ACC112 (cell line): ENCODE data around the gene HOXB4.
A peak's percentile ranks its signal among the peaks of the same experiment; 100 is the strongest.

ENCODE experiments used
- H2AFZ ChIP-seq: fragments of 200-600 bp; sonication (generic); one replicate; pipeline ENCODE4 v1.6.0; 2017; ENCODE audit warnings: antibody characterized with exemption, low read length; ENCODE audit not compliant: unreplicated experiment
- H3K27ac ChIP-seq: fragments of 200-600 bp; sonication (generic); 2 replicates; pipeline ENCODE4 v1.5.1; 2014; ENCODE audit warnings: low read depth, mild to moderate bottlenecking, antibody characterized with exemption, low read length, moderate library complexity
- H3K27me3 ChIP-seq: fragments of 200-600 bp; sonication (generic); 2 replicates; pipeline ENCODE4 v1.6.1; 2014; ENCODE audit warnings: mild to moderate bottlenecking, antibody characterized with exemption, low read length, moderate library complexity, mixed read lengths; ENCODE audit not compliant: insufficient read depth
- H3K36me3 ChIP-seq: fragments of 200-600 bp; sonication (generic); 2 replicates; pipeline ENCODE4 v1.6.1; 2016; ENCODE audit warnings: mild to moderate bottlenecking, antibody characterized with exemption, low read length, moderate library complexity, mixed read lengths; ENCODE audit not compliant: insufficient read depth
- H3K4me1 ChIP-seq: fragments of 200-600 bp; sonication (generic); one replicate; pipeline ENCODE4 v1.6.1; 2016; ENCODE audit warnings: low read length, mixed read lengths; ENCODE audit not compliant: insufficient read depth, unreplicated experiment, control insufficient read depth
- H3K4me3 ChIP-seq: fragments of 200-600 bp; sonication (generic); 2 replicates; pipeline ENCODE4 v1.5.1; 2014; ENCODE audit warnings: mild to moderate bottlenecking, low read depth, low read length
- H3K79me2 ChIP-seq: fragments of 200-600 bp; sonication (generic); one replicate; pipeline ENCODE4 v1.6.0; 2016; ENCODE audit warnings: low read length; ENCODE audit not compliant: control insufficient read depth, unreplicated experiment, insufficient read depth

HOXB4 gene

DNA sequence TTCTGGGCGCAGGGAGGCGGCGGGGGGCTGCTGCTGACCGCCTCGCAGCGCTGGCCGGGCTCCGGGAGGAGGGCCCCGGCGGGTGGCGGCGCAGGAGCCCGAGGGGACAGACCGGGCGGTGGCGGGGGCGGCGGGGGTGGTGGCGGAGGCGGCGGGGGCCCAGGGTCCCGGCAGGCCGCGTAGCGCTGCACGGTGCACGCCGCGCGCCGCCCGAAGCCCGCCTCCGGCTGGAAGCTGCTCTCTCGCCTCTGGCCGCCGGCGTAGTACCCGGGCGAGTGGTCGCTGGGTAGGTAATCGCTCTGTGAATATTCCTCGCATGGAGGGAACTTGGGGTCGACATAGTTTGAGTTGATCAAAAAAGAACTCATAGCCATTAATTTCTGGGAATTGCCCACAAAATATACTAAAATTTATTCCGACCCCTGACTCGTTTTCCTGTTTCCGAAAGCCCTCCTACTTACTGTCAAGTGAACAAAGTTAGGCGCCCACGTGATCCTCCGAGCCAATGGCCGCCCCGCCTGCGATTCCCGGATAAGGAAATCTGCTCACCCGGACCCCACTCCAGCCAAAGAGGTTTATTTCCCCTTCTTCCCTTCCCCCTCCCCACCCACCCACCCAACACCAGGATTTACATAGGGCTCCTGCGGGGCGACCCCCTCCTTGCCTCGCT lies at the start of gene HOXB4:
Gene HOXB4, minus strand, starts transcription at position 405 of the 670 bp plus-strand sequence. Its CDS starts 31 bp downstream, at position 374.
- no peaks in the 10 kb centered on the region for H3K36me3 ChIP-seq
- peaks cover 98% of the 10 kb centered on the region for H3K27me3 ChIP-seq
- H3K4me1 ChIP-seq: no peaks in the 10 kb centered on the region
- H3K4me3 ChIP-seq: no peak within 1 kb of the TSS
- H3K27ac ChIP-seq: no peak within 1 kb of the TSS
- H2AFZ ChIP-seq: no peak within 1 kb of the TSS
- no peaks in the 10 kb centered on the region for H3K79me2 ChIP-seq

DNA sequence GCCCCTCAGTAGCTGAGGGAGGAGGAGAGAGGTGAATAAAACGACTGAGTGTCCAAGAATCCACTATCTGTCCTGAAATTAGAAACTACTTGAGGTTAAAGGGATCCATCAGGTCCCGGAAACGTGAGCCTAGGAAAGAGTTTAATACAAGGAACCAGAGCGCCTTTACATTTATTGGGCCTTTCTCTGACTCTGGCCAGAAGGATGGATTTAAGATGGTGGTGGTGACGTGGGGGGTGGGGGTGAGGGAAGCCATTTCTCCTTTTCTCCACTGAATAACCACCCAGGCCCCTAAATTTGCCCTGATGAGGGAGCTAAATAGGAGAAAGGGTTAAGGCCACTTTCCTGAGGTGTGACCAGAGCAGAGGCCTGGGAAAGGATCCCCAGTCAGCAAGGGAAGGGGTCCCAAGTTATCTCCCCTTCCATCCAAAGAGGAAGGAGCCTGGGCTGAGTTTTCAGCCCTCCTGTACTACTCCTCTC lies 49.0 kb upstream of the HOXB4 start:
- Histone ChIP-seq H3K79me2 (no peaks in the 10 kb centered on the region), H3K27ac (no peak overlapping the region), H3K4me3 (no peak overlapping the region), H3K36me3 (no peaks in the 10 kb centered on the region), H2AFZ (no peak overlapping the region), H3K4me1 (no peaks in the 10 kb centered on the region), H3K27me3 (peaks cover 98% of the 10 kb centered on the region)

DNA sequence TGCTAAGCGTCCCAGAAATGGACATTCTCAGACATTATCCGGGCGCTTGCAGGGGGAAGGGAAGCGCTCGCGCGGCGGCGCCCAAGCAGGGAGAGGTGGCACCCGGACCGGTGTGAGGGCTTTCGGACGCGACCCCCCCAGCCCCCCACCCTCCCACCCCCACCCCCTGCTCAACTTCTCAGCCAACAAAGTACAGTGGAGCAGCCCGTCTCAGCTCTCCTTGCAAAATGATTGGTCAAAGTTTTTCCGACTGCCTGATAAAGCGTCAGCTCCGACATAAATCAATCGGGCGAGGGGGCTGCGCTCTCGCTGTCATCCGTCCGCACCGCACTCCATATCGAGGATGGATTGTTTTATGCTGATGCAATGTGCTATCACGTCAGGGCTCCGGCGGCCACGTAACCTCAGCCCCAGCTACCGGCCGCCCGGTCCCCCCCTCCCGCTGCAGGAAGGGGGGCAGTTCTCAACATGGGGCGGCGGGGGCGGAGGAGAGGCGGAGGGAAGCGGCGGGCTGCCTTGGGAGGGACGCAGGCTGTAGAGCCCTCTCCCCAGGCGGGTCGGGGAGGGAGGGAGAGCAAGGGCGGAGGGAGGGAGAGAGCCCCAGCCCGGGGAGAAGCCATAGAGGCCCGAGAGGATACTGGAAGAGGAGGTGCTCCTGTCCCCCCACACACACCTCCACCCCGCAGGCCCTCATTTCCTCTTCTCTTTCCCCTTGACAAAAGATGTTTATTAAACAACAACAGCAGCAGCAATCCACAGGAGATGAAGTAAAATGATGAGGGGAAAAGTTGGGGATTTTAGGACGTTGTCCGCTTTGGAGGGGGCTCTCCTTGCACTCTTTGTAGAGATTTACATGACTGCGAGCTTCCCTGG lies 48.3 kb upstream of the HOXB4 start, which contains the start of gene HOXB9:
Gene HOXB9, minus strand, starts transcription at position 114 of the 873 bp plus-strand sequence. Its CDS starts 89 bp downstream, at position 25.
- H3K4me1 ChIP-seq: no peaks in the 10 kb centered on the region
- no peaks in the 10 kb centered on the region for H3K36me3 ChIP-seq
- peak within 1 kb of the TSS; percentile 52 for H3K4me3 ChIP-seq
- H2AFZ ChIP-seq: no peak within 1 kb of the TSS
- no peaks in the 10 kb centered on the region for H3K79me2 ChIP-seq
- H3K27ac ChIP-seq: no peak within 1 kb of the TSS
- H3K27me3 ChIP-seq: peaks cover 98% of the 10 kb centered on the region

DNA sequence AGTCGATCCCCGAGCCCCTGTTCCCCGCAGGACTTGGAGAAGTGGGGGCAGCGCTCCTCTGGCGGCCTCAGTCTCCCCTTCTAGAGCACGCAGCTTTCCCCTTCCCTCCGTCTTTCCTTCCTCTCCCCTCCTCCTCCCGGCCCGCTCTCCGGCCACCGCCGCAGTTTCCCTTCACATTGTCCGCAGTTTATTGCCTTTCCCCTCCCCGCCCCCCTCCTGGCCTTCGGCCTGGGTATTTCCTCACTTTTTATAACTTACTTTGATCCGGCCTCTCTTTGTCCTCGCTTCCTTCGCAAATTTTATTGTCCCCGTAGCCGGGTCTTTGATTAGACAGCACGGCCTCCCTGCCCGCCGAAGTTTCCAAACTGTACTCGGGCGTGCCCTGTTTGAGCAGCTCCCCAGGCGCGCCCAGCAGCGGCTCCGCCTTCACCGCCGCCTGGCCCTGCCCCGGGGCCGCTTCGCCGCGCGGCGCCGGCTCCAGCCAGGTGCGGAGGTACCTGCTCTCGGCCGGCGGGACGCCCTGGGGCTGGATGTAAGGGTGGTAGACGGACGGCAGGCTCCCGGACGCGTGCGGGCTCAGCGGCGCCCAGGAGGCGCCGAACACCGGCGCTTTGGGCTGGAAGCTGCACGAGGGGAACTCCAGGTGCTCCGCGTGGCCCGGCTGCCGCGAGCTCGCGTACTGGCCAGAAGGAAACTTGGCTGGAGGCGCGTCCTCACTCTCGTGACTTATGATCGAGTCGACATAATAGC lies 47.5 kb upstream of the HOXB4 start:
- H3K36me3 ChIP-seq: no peaks in the 10 kb centered on the region
- H3K4me1 ChIP-seq: no peaks in the 10 kb centered on the region
- H3K79me2 ChIP-seq: no peaks in the 10 kb centered on the region
- H3K4me3 ChIP-seq: peak overlapping the region; percentile 52
- no peak overlapping the region for H2AFZ ChIP-seq
- H3K27me3 ChIP-seq: peaks cover 98% of the 10 kb centered on the region
- H3K27ac ChIP-seq: no peak overlapping the region

DNA sequence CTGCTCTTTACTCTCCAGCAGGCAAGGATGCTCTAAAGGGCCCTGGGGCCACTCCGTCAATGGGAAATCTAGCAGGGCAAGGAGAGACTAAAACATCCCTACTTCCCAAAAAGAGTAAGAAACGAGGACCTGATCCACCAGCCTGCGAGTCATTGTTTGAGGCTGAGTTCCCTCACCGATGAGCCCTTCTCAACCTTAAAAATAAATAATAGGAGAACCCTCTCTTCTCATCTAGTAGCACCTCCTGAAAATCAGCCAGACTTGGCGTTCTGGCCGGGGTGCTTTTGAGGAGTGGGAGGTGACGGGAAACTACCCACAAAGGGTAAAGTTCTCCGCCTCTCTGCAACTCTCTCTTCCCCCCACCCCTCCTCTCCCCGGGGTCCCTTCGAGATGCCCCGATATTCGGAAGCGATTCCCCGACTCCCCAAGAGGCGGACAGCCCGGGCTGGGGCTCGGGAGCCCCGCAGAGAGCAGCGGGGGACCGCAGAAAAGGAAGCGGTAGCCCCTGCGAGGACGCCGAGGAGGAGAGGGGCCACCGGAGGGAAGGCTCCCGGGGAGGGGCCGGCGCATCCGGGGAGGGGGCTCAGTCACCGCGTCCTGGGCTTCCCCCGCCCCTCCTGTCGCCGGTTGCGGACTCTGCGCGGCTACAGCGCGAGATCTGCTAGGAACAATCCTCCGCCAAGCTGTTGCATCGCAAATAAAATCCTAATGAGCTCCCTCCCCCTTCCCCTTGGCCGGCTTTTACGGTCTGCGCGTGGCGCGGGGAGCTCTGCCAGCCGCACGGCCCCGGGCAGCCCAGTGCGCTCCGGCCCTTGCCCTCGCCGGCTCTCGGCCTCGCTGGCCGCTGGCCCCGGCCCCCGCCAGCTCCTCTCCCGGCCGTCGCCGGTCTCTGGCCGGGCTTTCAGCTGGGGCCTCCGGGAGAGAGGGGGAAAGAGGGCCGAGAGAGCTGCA lies 46.7 kb upstream of the HOXB4 start:
- Histone ChIP-seq H3K4me3 (peak overlapping the region; percentile 52), H3K79me2 (no peaks in the 10 kb centered on the region), H3K27ac (no peak overlapping the region), H3K27me3 (peaks cover 98% of the 10 kb centered on the region), H2AFZ (no peak overlapping the region), H3K36me3 (no peaks in the 10 kb centered on the region), H3K4me1 (no peaks in the 10 kb centered on the region)

DNA sequence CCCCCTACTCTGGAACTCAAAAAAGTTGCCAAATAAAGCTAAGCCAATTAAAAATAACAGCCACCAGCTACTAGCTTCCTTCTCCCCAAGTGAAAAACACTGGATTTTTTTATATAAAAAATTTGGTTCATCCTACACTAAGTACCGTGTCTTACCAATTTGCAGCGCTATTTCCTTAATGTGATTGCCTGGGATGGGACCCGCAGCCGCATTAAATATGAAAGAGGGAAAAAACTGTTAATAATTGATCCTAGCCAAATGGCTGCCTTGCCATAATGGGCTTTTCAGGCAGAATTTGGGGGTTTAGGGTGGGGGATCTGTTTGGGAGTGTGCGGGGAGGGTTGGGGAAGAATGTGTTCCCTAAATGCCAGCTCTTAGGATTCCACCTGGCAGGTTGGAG lies 46.0 kb upstream of the HOXB4 start:
- H2AFZ ChIP-seq: no peak overlapping the region
- H3K27ac ChIP-seq: no peak overlapping the region
- H3K79me2 ChIP-seq: no peaks in the 10 kb centered on the region
- H3K4me3 ChIP-seq: no peak overlapping the region
- H3K36me3 ChIP-seq: no peaks in the 10 kb centered on the region
- no peaks in the 10 kb centered on the region for H3K4me1 ChIP-seq
- peaks cover 98% of the 10 kb centered on the region for H3K27me3 ChIP-seq

DNA sequence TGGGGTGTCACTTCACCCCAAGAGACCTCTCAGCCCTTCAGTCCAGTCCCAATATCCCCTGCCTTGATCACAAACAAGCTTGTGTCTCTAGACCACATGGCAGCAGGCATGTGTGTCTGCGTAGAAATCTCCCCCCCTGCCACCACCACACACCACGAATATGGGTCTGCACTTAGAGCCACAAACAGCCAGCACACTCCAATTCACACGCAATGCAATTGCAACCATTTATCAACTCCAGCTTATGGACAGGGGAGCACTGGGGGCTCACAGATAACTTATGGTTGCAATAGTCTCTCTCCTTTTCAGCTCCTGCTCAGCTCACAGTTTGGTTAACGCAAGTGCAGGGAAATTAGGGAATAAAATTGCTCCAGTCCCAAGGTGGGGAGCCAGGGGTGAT lies 45.4 kb upstream of the HOXB4 start:
- Histone ChIP-seq H3K4me3 (no peak overlapping the region), H3K36me3 (no peaks in the 10 kb centered on the region), H3K27me3 (peaks cover 98% of the 10 kb centered on the region), H2AFZ (no peak overlapping the region), H3K27ac (no peak overlapping the region), H3K4me1 (no peaks in the 10 kb centered on the region), H3K79me2 (no peaks in the 10 kb centered on the region)

DNA sequence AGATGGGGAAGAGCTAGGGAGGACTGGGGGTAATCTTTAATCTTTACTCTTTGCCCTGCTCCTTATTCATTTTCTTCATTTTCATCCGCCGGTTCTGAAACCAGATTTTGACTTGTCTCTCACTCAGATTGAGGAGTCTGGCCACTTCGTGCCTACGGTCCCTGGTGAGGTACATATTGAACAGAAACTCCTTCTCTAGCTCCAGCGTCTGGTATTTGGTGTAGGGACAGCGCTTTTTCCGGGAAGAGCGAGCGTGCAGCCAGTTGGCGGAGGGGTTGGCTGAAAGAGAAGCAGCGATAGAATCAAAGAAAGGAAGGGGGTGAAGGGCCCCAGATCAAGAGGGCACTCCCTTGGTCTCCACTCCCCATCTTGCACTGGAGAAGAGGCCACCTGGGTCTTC lies 44.7 kb upstream of the HOXB4 start:
- H2AFZ ChIP-seq: no peak overlapping the region
- peaks cover 98% of the 10 kb centered on the region for H3K27me3 ChIP-seq
- H3K4me1 ChIP-seq: no peaks in the 10 kb centered on the region

DNA sequence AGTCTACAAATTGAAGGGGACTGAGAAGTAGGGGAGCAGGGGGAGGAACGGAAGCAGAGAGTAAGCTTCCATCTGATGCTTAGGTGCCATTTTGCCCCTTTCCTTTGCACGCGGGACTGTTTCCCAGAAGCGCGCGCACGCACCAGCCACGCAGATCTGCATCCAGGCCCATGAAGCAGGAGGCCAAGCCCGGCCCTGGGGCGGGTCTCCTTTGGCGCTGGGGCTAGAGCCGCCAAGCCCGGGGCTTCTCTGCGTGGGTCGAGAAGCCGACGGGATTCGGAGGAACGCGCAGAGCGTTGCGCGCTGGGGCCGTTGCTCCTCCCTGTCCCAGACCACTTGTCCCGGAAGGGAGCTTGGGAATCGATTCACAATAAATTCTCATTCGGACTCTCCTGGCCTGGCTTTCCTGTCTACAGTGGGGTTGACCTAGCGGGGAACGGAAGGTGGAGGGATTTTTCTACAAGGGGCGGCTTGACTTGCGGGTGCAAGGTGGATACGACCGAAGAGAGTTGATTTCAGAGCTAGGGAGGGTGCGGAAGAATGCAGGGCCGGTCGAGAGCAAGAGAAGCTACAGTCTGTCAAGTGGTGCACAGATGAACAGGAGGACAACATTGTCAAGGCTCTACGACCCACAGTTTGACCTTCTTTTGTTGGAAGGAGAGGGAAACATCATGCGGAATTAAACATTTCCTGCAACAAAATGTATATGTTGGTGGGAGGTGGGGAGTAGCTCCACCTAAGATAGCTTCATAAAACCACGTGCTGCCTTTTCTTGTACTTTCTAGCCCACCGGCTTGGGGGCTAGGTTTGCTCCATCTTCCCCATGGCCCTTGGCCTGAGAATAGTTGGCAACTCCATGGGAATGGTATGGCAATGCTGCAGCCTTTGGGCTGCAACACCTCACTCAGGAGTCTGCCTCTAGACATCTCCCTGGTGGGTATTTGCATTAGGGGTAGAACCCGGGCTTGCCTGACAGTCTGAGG lies 43.6 kb upstream of the HOXB4 start:
- no peaks in the 10 kb centered on the region for H3K36me3 ChIP-seq
- H3K27ac ChIP-seq: no peak overlapping the region
- no peaks in the 10 kb centered on the region for H3K79me2 ChIP-seq
- H2AFZ ChIP-seq: no peak overlapping the region
- no peak overlapping the region for H3K4me3 ChIP-seq
- no peaks in the 10 kb centered on the region for H3K4me1 ChIP-seq
- H3K27me3 ChIP-seq: peaks cover 98% of the 10 kb centered on the region

More for the DNA sequence above, 44.7 kb upstream of the HOXB4 start:
- Histone ChIP-seq H3K36me3 (no peaks in the 10 kb centered on the region), H3K27ac (no peak overlapping the region), H3K79me2 (no peaks in the 10 kb centered on the region), H3K4me3 (no peak overlapping the region)
